Gastroesophageal sphincter (tissue), 4 donors: Measurements from ENCODE around the gene LRRC25. TPM values are rescaled to one million over a fixed set of nuclear protein-coding genes. Genes with fewer than 3 reads are reported as not detected.
A peak's percentile ranks its signal among the peaks of the same experiment; 100 is the strongest.

ENCODE experiments used
- ATAC-seq: fragments of 150-250 bp; one replicate; pipeline ENCODE4 v1.9.1; 2016; ENCODE audit warnings: mild to moderate bottlenecking, moderate library complexity
- H3K27ac ChIP-seq, 4 donors: fragments of 200-600 bp; sonication (generic) in 3 of 4; 1 replicate in 3 of 4; 2 replicates in 1 of 4; pipeline ENCODE4 v1.5.1; 2016 to 2019
- H3K27me3 ChIP-seq: fragments of 200-600 bp; sonication (generic); one replicate; pipeline ENCODE4 v1.5.1; 2019
- H3K36me3 ChIP-seq, 2 donors: fragments of 200-600 bp; sonication (generic); one replicate each; pipeline ENCODE4 v1.5.1; 2019; ENCODE audit warnings: control low read depth in 1 of 2
- H3K4me1 ChIP-seq, 3 donors: fragments of 200-600 bp; sonication (generic); 1 replicate in 2 of 3; 2 replicates in 1 of 3; pipeline ENCODE4 v1.5.1; 2016 to 2019; ENCODE audit warnings: control low read depth in 2 of 3
- H3K4me3 ChIP-seq, 2 donors: fragments of 200-600 bp; sonication (generic); one replicate each; pipeline ENCODE4 v1.5.1; 2019; ENCODE audit warnings: mild to moderate bottlenecking in 1 of 2, moderate library complexity in 1 of 2
- H3K9me3 ChIP-seq, 3 donors: fragments of 200-600 bp; sonication (generic); one replicate each; pipeline ENCODE4 v1.5.1; 2017 to 2019; ENCODE audit warnings: control low read depth in 2 of 3
- CTCF ChIP-seq, 4 experiments: fragments of 200-600 bp in 2 of 4; fragments of 450-650 bp in 2 of 4; sonication (generic) in 1 of 4; IDR thresholded peaks; one replicate each; pipeline ENCODE4 v1.5.1; 2017 to 2019; ENCODE audit warnings: antibody characterized with exemption in 4 of 4, mild to moderate bottlenecking in 2 of 4, moderate library complexity in 2 of 4
- EP300 ChIP-seq: sonication (generic); formaldehyde crosslinking; IDR thresholded peaks from one replicate; pipeline ENCODE4 v1.6.1; 2017; ENCODE audit warnings: antibody characterized with exemption, mild to moderate bottlenecking
- POLR2A ChIP-seq, 2 donors: fragments of 450-650 bp; IDR thresholded peaks; one replicate each; pipeline ENCODE4 v1.6.1; 2017; ENCODE audit warnings: antibody characterized with exemption in 2 of 2, mild to moderate bottlenecking in 2 of 2, moderate library complexity in 1 of 2
- POLR2AphosphoS5 ChIP-seq: sonication (generic); formaldehyde crosslinking; IDR thresholded peaks from one replicate; pipeline ENCODE4 v1.6.1; 2017; ENCODE audit warnings: antibody characterized with exemption
- WGBS, 2 donors: methylation state at CpG; one replicate each; pipeline ENCODE4 v1.1.5; 2018; ENCODE audit warnings: low coverage in 1 of 2; 5-methylcytosine and 5-hydroxymethylcytosine counted together
- total RNA-seq, 4 donors: library from RNA; depleted of rRNA; stranded (reverse); fragments of >200 nt; gene quantifications; one replicate each; pipeline ENCODE4 v1.1.0, GENCODE V29; 2016

Gene LRRC25
- total RNA-seq, 4 donors from 2014 or later, result 1.9 to 19.0 (median 4.8) TPM

- ATAC-seq, result no peak
- H3K27ac ChIP-seq, result peak overlapping the region in 3 of 4 donors; percentile 84 to 86 (median 85)
- no peaks in the 10 kb centered on the region for H3K27me3 ChIP-seq
- no peak for TF ChIP-seq POLR2AphosphoS5
- no peak for TF ChIP-seq POLR2A (IDR thresholded peaks at IDR 0.05)
- H3K36me3 ChIP-seq, result peaks cover 0 to 13% of the 10 kb centered on the region in 2 donors
- H3K9me3 ChIP-seq, result no peaks in the 10 kb centered on the region
- H3K4me1 ChIP-seq, result peaks cover 0 to 98% (median 51%) of the 10 kb centered on the region in 3 donors
- WGBS, 2 donors, result no CpG with 5 or more reads among the region's 16 CpGs
- no peak overlapping the region for H3K4me3 ChIP-seq
Measured at GRCh38 chr19:18427080-18427742, 29.8 kb upstream of the LRRC25 start.

GRCh38 chr19:18426416-18426767 is 29.0 kb upstream of the LRRC25 start:
- Histone ChIP-seq H3K27ac (peak overlapping the region in 3 of 4 donors; percentile 84 to 86 (median 85)), H3K4me1 (peaks cover 0 to 98% (median 53%) of the 10 kb centered on the region in 3 donors), H3K36me3 (peaks cover 0 to 12% of the 10 kb centered on the region in 2 donors), H3K4me3 (no peak overlapping the region), H3K27me3 (no peaks in the 10 kb centered on the region), H3K9me3 (no peaks in the 10 kb centered on the region)
- no peak for ATAC-seq
- 10 to 43% methylated on average over 2 of the region's 8 CpGs for WGBS, 2 donors
- TF ChIP-seq POLR2AphosphoS5 (no peak), EP300 (no peak), CTCF (IDR thresholded peaks at IDR 0.05) (no peak), POLR2A (IDR thresholded peaks at IDR 0.05) (peak in 1 of 2 donors; percentile 9)

GRCh38 chr19:18425515-18426415 is 28.3 kb upstream of the LRRC25 start:
- Histone ChIP-seq H3K27ac (peak overlapping the region in 3 of 4 donors; percentile 84 to 86 (median 85)), H3K4me1 (peaks cover 0 to 98% (median 56%) of the 10 kb centered on the region in 3 donors), H3K27me3 (no peaks in the 10 kb centered on the region), H3K9me3 (no peaks in the 10 kb centered on the region), H3K4me3 (no peak overlapping the region), H3K36me3 (peaks cover 0 to 10% of the 10 kb centered on the region in 2 donors)
- peak; percentile 68 for ATAC-seq
- peak in 3 of 4 experiments; percentile 31 to 46 (median 45) for TF ChIP-seq CTCF (IDR thresholded peaks at IDR 0.05)
- no peak for TF ChIP-seq POLR2AphosphoS5
- 8 to 48% methylated on average over 4 to 13 of the region's 18 CpGs for WGBS, 2 donors

GRCh38 chr19:18424890-18425514 is 27.6 kb upstream of the LRRC25 start:
- WGBS, 2 donors, result 74% methylated on average over 7 of the region's 17 CpGs; no CpG with 5 or more reads in 1 of the 2 donors
- TF ChIP-seq POLR2A (IDR thresholded peaks at IDR 0.05) (no peak), CTCF (IDR thresholded peaks at IDR 0.05) (no peak), POLR2AphosphoS5 (no peak)
- no peak for ATAC-seq
- Histone ChIP-seq H3K4me3 (no peak overlapping the region), H3K36me3 (peaks cover 0 to 10% of the 10 kb centered on the region in 2 donors), H3K27me3 (no peaks in the 10 kb centered on the region), H3K4me1 (peaks cover 0 to 100% (median 61%) of the 10 kb centered on the region in 3 donors), H3K9me3 (no peaks in the 10 kb centered on the region), H3K27ac (peak overlapping the region in 3 of 4 donors; percentile 84 to 86 (median 85))
